Progenitor cell of endocrine pancreas (in vitro differentiated cells): Measurements from ENCODE around the gene STK39. TPM values are rescaled to one million over a fixed set of nuclear protein-coding genes. Genes with fewer than 3 reads are reported as not detected.
A peak's percentile ranks its signal among the peaks of the same experiment; 100 is the strongest.

Experiments
- DNase-seq: peaks from one replicate; pipeline ENCODE4 v3.0.0; 2021; ENCODE audit warnings: low spot score; ENCODE audit not compliant: unreplicated experiment
- H3K27ac Mint-ChIP-seq: 2 replicates; pipeline ENCODE4 v1.8.0; 2021; ENCODE audit warnings: mild to moderate bottlenecking, moderate library complexity, mixed read lengths
- H3K27me3 Mint-ChIP-seq: 2 replicates; pipeline ENCODE4 v1.8.0; 2021; ENCODE audit warnings: mixed read lengths
- H3K36me3 Mint-ChIP-seq: 2 replicates; pipeline ENCODE4 v1.8.0; 2022; ENCODE audit warnings: mixed read lengths; ENCODE audit not compliant: insufficient read depth
- H3K4me1 Mint-ChIP-seq: 2 replicates; pipeline ENCODE4 v1.8.0; 2021; ENCODE audit warnings: low read depth, mixed read lengths
- H3K4me3 Mint-ChIP-seq: 2 replicates; pipeline ENCODE4 v1.8.0; 2021; ENCODE audit warnings: low read depth, mild to moderate bottlenecking, moderate library complexity, mixed read lengths
- H3K9me3 Mint-ChIP-seq: 2 replicates; pipeline ENCODE4 v1.8.0; 2021; ENCODE audit warnings: low read depth, mixed read lengths
- CTCF ChIP-seq: fragments of 200-600 bp; sonication (generic); IDR thresholded peaks from one replicate; pipeline ENCODE4 v1.5.0; 2021; ENCODE audit warnings: antibody characterized with exemption, mild to moderate bottlenecking; ENCODE audit not compliant: unreplicated experiment
- total RNA-seq: library from RNA; stranded (reverse); gene quantifications from 2 replicates; pipeline ENCODE4 v1.2.1, GENCODE V29; 2021

Gene STK39
- total RNA-seq, 1 donor from 2014 or later = 22.9 TPM

GRCh38 chr2:168157926-168158325 lies 89.5 kb downstream of the STK39 start:
- no peaks in the 10 kb centered on the region for H3K9me3 Mint-ChIP-seq
- no peak for DNase-seq
- no peak overlapping the region for H3K27ac Mint-ChIP-seq
- H3K27me3 Mint-ChIP-seq = no peaks in the 10 kb centered on the region
- peaks cover 6% of the 10 kb centered on the region for H3K4me1 Mint-ChIP-seq
- H3K36me3 Mint-ChIP-seq = peaks cover 5% of the 10 kb centered on the region
- no peak for TF ChIP-seq CTCF
- no peak overlapping the region for H3K4me3 Mint-ChIP-seq

DNA sequence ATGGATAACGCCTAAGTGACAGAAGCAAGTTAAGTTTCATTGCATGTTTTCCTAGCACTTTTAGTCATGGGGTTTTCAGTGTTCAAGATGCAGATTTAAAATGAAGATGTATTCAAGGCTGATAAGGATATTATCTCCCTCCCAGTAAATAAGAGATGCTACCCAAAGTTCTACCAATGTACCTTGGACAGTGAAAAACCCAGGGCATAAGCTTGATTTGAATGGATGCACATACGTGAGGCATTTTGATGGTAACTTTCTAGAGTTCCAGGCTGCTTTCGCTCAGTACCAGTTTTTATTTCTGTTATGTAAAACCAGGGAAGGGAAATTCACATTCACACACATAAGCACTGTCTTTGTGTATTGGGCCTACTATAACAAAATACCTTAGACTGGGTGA lies 90.3 kb downstream of the STK39 start:
- no peak for DNase-seq
- Mint-ChIP-seq H3K27me3 (no peaks in the 10 kb centered on the region), H3K9me3 (no peaks in the 10 kb centered on the region), H3K4me3 (no peak overlapping the region), H3K27ac (no peak overlapping the region), H3K4me1 (peaks cover 6% of the 10 kb centered on the region), H3K36me3 (peaks cover 8% of the 10 kb centered on the region)
- TF ChIP-seq CTCF = no peak

- Mint-ChIP-seq H3K4me1 (peaks cover 6% of the 10 kb centered on the region), H3K4me3 (no peak overlapping the region), H3K36me3 (peaks cover 8% of the 10 kb centered on the region), H3K27ac (no peak overlapping the region), H3K9me3 (no peaks in the 10 kb centered on the region), H3K27me3 (no peaks in the 10 kb centered on the region)
- no peak for DNase-seq
- TF ChIP-seq CTCF = no peak
These were observed 90.7 kb downstream of the STK39 start for GRCh38 chr2:168156661-168157060.

- no peak overlapping the region for H3K27ac Mint-ChIP-seq
- no peaks in the 10 kb centered on the region for H3K27me3 Mint-ChIP-seq
- no peak for TF ChIP-seq CTCF
- no peak overlapping the region for H3K4me3 Mint-ChIP-seq
- H3K9me3 Mint-ChIP-seq = no peaks in the 10 kb centered on the region
- peaks cover 6% of the 10 kb centered on the region for H3K4me1 Mint-ChIP-seq
- H3K36me3 Mint-ChIP-seq = peaks cover 10% of the 10 kb centered on the region
- no peak for DNase-seq
These were observed 91.7 kb downstream of the STK39 start for GRCh38 chr2:168155680-168156079.

GRCh38 chr2:168155046-168155445 lies 92.3 kb downstream of the STK39 start:
- no peak for TF ChIP-seq CTCF
- Mint-ChIP-seq H3K9me3 (no peaks in the 10 kb centered on the region), H3K4me3 (no peak overlapping the region), H3K4me1 (peaks cover 6% of the 10 kb centered on the region), H3K36me3 (peaks cover 10% of the 10 kb centered on the region), H3K27ac (peak overlapping the region; percentile 54), H3K27me3 (no peaks in the 10 kb centered on the region)
- DNase-seq = no peak
